ENCODE measurements around the gene IL4I1. TPM values are rescaled to one million over a fixed set of nuclear protein-coding genes. Genes with fewer than 3 reads are reported as not detected.
A peak's percentile ranks its signal among the peaks of the same experiment; 100 is the strongest.

The IL4I1 gene
- total RNA-seq, 1 donor from 2014 or later, result 25.5 TPM

DNA sequence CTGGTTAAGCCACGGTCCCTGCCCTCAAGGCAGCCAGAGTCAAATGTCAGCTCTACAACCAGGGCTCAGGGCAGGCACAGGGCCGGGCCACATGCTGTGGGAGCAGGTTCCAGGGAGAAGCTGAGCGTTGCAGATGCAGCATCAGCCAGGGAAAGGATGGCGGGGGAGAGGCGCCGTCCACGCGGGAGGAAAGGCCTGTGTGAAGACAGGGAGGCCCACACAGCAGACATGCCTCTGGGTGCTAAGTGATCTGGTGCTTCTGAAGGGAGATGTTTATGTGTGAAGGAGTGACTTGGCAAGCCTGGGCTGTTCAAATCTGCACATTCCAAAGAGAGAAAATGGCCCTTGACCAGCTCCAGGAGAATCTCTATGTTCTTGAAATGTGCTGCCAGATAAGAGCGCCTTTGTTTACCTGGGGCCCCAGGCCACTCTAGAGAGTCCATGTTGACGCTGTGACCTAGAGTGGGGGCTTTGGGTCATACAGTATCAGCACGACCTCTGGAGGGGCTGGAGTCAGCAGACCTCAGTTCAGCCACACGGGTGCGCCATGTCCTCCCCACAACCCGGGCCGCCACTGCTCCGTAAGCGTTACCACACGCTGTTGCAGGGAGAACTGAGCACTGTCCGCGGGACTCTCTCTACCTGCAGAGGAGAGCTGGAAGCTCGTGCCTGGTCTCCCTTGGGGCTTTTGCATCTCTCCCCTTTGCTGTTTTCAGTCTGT lies 16.4 kb upstream of the IL4I1 start:
- peak overlapping the region; percentile 75 for H3K27ac Mint-ChIP-seq
- POLR2A ChIA-PET, result interaction anchor here (1.0 to 14.0 kb wide), 3 partner anchors 15 to 44 kb away, joined by 3 to 317 read pairs (median 92); partner anchors contain the start of genes ATF5, IL4I1 and NUP62
- intact Hi-C loops (cut with micrococcal nuclease), result no loop called here
- H3K9me3 Mint-ChIP-seq, result no peaks in the 10 kb centered on the region
- peaks cover 76% of the 10 kb centered on the region for H3K4me1 Mint-ChIP-seq
- CTCF ChIA-PET, result interaction anchor here (0.7 to 1.5 kb wide), 2 partner anchors 23 to 25 kb away, joined by 3 read pairs; no protein-coding TSS in a partner anchor
- peaks cover 68% of the 10 kb centered on the region for H3K36me3 Mint-ChIP-seq (ENCODE audit: low read depth)
- DNase-seq, result no peak
- no peak for ATAC-seq (ENCODE audit: low read depth)
- TF ChIP-seq, protein P1, sequence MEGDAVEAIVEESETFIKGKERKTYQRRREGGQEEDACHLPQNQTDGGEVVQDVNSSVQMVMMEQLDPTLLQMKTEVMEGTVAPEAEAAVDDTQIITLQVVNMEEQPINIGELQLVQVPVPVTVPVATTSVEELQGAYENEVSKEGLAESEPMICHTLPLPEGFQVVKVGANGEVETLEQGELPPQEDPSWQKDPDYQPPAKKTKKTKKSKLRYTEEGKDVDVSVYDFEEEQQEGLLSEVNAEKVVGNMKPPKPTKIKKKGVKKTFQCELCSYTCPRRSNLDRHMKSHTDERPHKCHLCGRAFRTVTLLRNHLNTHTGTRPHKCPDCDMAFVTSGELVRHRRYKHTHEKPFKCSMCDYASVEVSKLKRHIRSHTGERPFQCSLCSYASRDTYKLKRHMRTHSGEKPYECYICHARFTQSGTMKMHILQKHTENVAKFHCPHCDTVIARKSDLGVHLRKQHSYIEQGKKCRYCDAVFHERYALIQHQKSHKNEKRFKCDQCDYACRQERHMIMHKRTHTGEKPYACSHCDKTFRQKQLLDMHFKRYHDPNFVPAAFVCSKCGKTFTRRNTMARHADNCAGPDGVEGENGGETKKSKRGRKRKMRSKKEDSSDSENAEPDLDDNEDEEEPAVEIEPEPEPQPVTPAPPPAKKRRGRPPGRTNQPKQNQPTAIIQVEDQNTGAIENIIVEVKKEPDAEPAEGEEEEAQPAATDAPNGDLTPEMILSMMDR (IDR thresholded peaks at IDR 0.05), result no peak
- no peak overlapping the region for H3K4me3 Mint-ChIP-seq
- H3K27me3 Mint-ChIP-seq, result no peaks in the 10 kb centered on the region

DNA sequence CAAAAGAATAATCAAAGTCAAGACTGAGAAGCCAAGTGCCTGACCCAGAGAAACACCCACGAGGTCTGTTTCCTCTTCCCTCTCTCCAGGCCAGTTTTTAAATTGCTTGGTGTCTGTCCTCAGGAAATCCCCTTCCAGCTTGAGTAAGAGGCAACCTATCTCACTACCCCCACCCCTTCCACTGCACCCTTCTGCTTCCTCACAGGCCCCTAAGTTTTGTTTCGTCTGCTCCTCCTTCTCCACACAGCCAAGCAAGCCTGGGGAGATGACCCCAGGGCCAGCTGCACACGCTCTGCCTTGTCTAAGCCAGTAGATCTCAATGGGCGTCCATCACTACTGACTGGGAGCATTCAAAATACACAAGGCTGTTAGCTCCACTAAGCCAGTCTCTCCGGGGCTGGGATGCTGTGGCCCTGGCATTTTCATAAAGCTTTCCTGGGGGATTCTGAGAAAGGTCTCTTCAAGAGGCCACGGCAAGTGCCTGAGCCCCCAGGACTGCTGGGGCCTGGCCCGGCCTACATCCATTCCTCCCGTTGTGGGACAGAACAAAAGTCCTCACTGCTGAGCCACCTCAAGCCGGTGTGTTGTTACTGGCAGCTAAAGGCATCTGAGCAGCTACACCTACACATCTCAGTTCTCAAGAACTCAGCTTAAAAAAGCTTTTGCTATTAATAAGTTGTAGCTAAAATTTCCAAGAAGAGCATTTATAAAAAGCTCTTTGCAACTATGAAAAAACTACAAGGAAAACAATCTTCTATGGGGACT lies 14.9 kb upstream of the IL4I1 start:
- Mint-ChIP-seq H3K36me3 (ENCODE audit: low read depth) (peaks cover 70% of the 10 kb centered on the region), H3K27me3 (no peaks in the 10 kb centered on the region), H3K9me3 (no peaks in the 10 kb centered on the region), H3K4me3 (peak overlapping the region; percentile 68), H3K4me1 (peaks cover 76% of the 10 kb centered on the region), H3K27ac (peak overlapping the region; percentile 89)
- TF ChIP-seq, protein P1 (IDR thresholded peaks at IDR 0.05), result no peak
- ATAC-seq (ENCODE audit: low read depth), result peak; percentile 80
- CTCF ChIA-PET, result interaction anchor here (0.9 to 1.1 kb wide), 3 partner anchors 12 to 26 kb away, joined by 3 read pairs; no protein-coding TSS in a partner anchor
- intact Hi-C loops (cut with micrococcal nuclease), result loop anchor here (1.0 to 2.0 kb wide), 2 partner anchors 14 to 17 kb away; partner anchors contain the start of genes ATF5 and NUP62
- no peak for DNase-seq
- POLR2A ChIA-PET, result interaction anchor here (0.5 to 14.0 kb wide), 13 partner anchors 8 to 92 kb away, joined by 3 to 317 read pairs (median 7); partner anchors contain the start of genes AKT1S1, ATF5, IL4I1 and NUP62

DNA sequence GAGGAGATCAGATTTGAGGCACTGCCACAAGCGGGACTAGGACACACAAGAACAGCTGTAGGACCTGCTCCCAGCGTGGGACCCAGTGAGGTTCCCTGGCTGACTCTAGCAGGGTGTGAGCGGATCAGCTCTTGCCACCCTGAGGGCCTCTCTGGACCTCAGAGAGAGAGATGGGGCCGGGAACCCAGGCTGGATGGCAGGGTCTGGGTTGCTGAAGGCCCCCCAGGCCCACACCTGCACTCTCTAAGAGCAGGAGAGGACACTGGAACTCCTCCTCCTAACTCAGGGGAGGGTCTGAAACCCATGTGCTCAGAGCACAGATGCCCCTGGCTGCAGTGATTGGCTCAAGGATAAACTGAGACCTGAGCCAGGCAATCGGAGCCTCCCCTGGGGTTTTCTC lies 13.5 kb upstream of the IL4I1 start:
- TF ChIP-seq, protein P1 (IDR thresholded peaks at IDR 0.05), result no peak
- no peaks in the 10 kb centered on the region for H3K9me3 Mint-ChIP-seq
- H3K4me3 Mint-ChIP-seq, result no peak overlapping the region
- intact Hi-C loops (cut with micrococcal nuclease), result loop anchor here (2.0 kb wide), 1 partner anchor 19 kb away; the partner anchor contains the start of genes ATF5 and NUP62
- CTCF ChIA-PET, result no interaction called here
- H3K4me1 Mint-ChIP-seq, result peaks cover 81% of the 10 kb centered on the region
- ATAC-seq (ENCODE audit: low read depth) (no peak), DNase-seq (no peak)
- no peak overlapping the region for H3K27ac Mint-ChIP-seq
- no peaks in the 10 kb centered on the region for H3K27me3 Mint-ChIP-seq
- POLR2A ChIA-PET, result interaction anchor here (0.6 to 14.0 kb wide), 7 partner anchors 8 to 44 kb away, joined by 3 to 317 read pairs (median 9); partner anchors contain the start of genes AKT1S1, ATF5, IL4I1 and NUP62
- peaks cover 66% of the 10 kb centered on the region for H3K36me3 Mint-ChIP-seq (ENCODE audit: low read depth)

DNA sequence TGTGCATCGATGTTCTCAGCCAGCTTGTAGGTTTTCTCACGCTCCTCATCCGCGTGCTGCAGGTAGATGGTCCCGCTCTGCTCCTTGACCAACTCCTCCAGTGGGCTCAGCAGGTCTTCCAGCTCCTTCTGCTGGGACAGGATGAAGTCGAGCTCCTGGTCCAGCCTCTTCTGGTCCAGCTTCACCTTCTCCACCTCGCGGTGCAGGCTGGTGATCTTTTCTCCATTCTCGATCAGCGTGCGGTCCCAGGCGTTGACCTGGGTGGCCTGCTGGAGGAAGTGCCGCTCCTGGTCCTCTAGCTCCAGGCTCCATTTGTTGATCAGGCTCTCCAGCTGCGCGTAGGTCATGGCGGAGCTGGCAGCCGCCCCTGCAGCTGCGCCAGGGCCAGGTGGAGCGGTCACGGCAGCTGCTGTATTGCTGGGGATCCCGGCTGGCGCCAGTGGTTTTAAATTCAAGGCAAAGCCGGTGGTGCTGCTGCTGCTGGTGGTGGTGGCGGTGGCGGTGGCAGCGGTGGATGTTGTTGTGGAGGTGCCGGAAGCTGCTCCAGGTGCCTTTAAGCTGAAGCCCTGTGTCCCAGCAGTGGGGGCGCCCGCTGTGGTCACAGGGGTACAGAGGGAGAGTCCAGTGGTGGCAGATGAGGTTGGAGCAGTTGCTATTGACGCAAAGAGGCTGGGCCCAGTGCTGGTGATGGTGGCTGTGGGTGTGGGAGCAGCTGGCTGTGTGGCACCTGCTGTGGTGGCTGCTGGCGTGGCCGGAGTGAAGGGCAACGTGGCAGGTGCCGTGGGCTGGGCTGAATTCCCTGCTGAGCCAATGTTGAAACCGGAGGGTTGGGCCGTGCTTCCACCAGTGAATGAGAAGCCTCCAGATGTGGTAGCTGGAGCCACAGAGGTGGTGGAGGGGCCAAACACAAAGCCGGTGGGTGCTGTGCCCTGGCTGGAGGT lies 12.1 kb upstream of the IL4I1 start:
- Mint-ChIP-seq H3K4me1 (peaks cover 83% of the 10 kb centered on the region), H3K4me3 (no peak overlapping the region)

More for the DNA sequence above, 12.1 kb upstream of the IL4I1 start:
- intact Hi-C loops (cut with micrococcal nuclease), result no loop called here
- POLR2A ChIA-PET, result interaction anchor here (0.5 to 14.0 kb wide), 7 partner anchors 9 to 39 kb away, joined by 3 to 317 read pairs (median 4); partner anchors contain the start of genes AKT1S1, ATF5, IL4I1 and NUP62
- no peaks in the 10 kb centered on the region for H3K27me3 Mint-ChIP-seq
- peak overlapping the region; percentile 24 for H3K27ac Mint-ChIP-seq
- CTCF ChIA-PET, result no interaction called here
- peaks cover 54% of the 10 kb centered on the region for H3K36me3 Mint-ChIP-seq (ENCODE audit: low read depth)
- no peak for DNase-seq
- ATAC-seq (ENCODE audit: low read depth), result no peak
- no peaks in the 10 kb centered on the region for H3K9me3 Mint-ChIP-seq
- TF ChIP-seq, protein P1 (IDR thresholded peaks at IDR 0.05), result no peak
